IMR-90 (cell line): ENCODE measurements around the gene TMEM9. TPM values are rescaled to one million over a fixed set of nuclear protein-coding genes. Genes with fewer than 3 reads are reported as not detected.

Source experiments
- ATAC-seq: fragments of 200-7000 bp; cut with Tn5 transposase; 2 replicates; pipeline ENCODE4 v1.9.1; 2020; ENCODE audit warnings: low read depth, mild to moderate bottlenecking, moderate library complexity
- BruUV-seq: library from RNA; stranded (reverse); fragments of 400-500 nt; replicated peaks from 2 replicates; lab custom pipeline; 2021; lab: Mats Ljungman, UMichigan
- CTCF ChIA-PET: fragments of 300-600 bp; formaldehyde crosslinking; extraction: SDS; loops from one replicate; lab custom pipeline; 2021; ENCODE audit warnings: antibody characterized with exemption; lab: Yijun Ruan, JAX
- POLR2A ChIA-PET: fragments of 300-600 bp; sonication (Branson Sonifier 250); formaldehyde crosslinking; loops from one replicate; lab custom pipeline; 2022; ENCODE audit warnings: antibody characterized with exemption; ENCODE audit not compliant: unreplicated experiment; lab: Charles Lee
- DNase-seq: peaks from one replicate; pipeline ENCODE4 v3.0.0; 2013
- H2AFZ ChIP-seq: replicated peaks from 2 replicates; pipeline ENCODE3; 2013; ENCODE audit warnings: low read length, mild to moderate bottlenecking; ENCODE audit not compliant: poor library complexity
- H2AK5ac ChIP-seq: 2 replicates; pipeline ENCODE4 v1.6.1; 2013; ENCODE audit warnings: low read depth, low read length, inconsistent platforms
- H2AK9ac ChIP-seq: replicated peaks from 2 replicates; pipeline ENCODE3; 2013; ENCODE audit warnings: mild to moderate bottlenecking, low read depth, low read length, moderate library complexity; ENCODE audit not compliant: poor library complexity
- H2BK120ac ChIP-seq: 2 replicates; pipeline ENCODE4 v1.6.1; 2013; ENCODE audit warnings: low read depth, low read length, inconsistent platforms
- H2BK15ac ChIP-seq: 3 replicates; pipeline ENCODE4 v1.6.1; 2013; ENCODE audit warnings: low read depth, low read length, inconsistent platforms
- H2BK20ac ChIP-seq: 2 replicates; pipeline ENCODE4 v1.6.1; 2013; ENCODE audit warnings: low read depth, mild to moderate bottlenecking, inconsistent platforms, low read length, moderate library complexity
- H2BK5ac ChIP-seq: 2 replicates; pipeline ENCODE4 v1.6.1; 2013; ENCODE audit warnings: mild to moderate bottlenecking, low read depth, low read length, inconsistent platforms; ENCODE audit not compliant: poor library complexity, severe bottlenecking
- H3K14ac ChIP-seq: replicated peaks from 2 replicates; pipeline ENCODE4 v1.6.1; 2013; ENCODE audit warnings: low read depth, low read length, inconsistent platforms
- H3K18ac ChIP-seq: 2 replicates; pipeline ENCODE4 v1.6.1; 2013; ENCODE audit warnings: low read depth, low read length, control low read depth
- H3K23ac ChIP-seq: 2 replicates; pipeline ENCODE4 v1.6.1; 2013; ENCODE audit warnings: low read depth, low read length, inconsistent platforms
- H3K27ac ChIP-seq: 2 replicates; pipeline ENCODE4 v1.5.1; 2013; ENCODE audit warnings: mild to moderate bottlenecking, control low read depth, low read length; ENCODE audit not compliant: insufficient read depth
- H3K27me3 ChIP-seq: 2 replicates; pipeline ENCODE4 v1.6.1; 2013; ENCODE audit warnings: low read length; ENCODE audit not compliant: control insufficient read depth, insufficient read depth
- H3K36me3 ChIP-seq: 2 replicates; pipeline ENCODE4 v1.6.1; 2013; ENCODE audit warnings: low read length, mixed read lengths; ENCODE audit not compliant: control insufficient read depth, insufficient read depth
- H3K4ac ChIP-seq: 2 replicates; pipeline ENCODE4 v1.6.1; 2013; ENCODE audit warnings: low read depth, low read length, inconsistent platforms
- H3K4me1 ChIP-seq: 2 replicates; pipeline ENCODE4 v1.6.1; 2013; ENCODE audit warnings: low read length, mixed read lengths; ENCODE audit not compliant: control insufficient read depth, insufficient read depth
- H3K4me2 ChIP-seq: 2 replicates; pipeline ENCODE4 v1.6.1; 2013; ENCODE audit warnings: low read depth, mild to moderate bottlenecking, control low read depth, low read length, moderate library complexity
- H3K4me3 ChIP-seq: 2 replicates; pipeline ENCODE4 v1.5.1; 2013; ENCODE audit warnings: low read depth, mild to moderate bottlenecking, control low read depth, low read length, moderate library complexity; ENCODE audit not compliant: insufficient read depth
- H3K56ac ChIP-seq: 2 replicates; pipeline ENCODE4 v1.6.1; 2013; ENCODE audit warnings: low read length, inconsistent platforms; ENCODE audit not compliant: insufficient read depth; ENCODE audit errors: extremely low read depth
- H3K79me1 ChIP-seq, 2 experiments: 2 replicates each; pipeline ENCODE4 v1.6.1; 2013; ENCODE audit warnings: low read length in 2 of 2, inconsistent platforms in 1 of 2, low read depth in 1 of 2
- H3K9ac ChIP-seq: 2 replicates; pipeline ENCODE4 v1.6.1; 2013; ENCODE audit warnings: low read depth, low read length, control low read depth
- H3K9me1 ChIP-seq: 2 replicates; pipeline ENCODE4 v1.6.1; 2013; ENCODE audit warnings: low read length, inconsistent platforms; ENCODE audit not compliant: insufficient read depth
- H3K9me3 ChIP-seq: 2 replicates; pipeline ENCODE4 v1.6.1; 2013; ENCODE audit warnings: low read length; ENCODE audit not compliant: control insufficient read depth, insufficient read depth
- H4K20me1 ChIP-seq: 2 replicates; pipeline ENCODE4 v1.6.1; 2013; ENCODE audit warnings: low read length, inconsistent platforms; ENCODE audit not compliant: insufficient read depth
- H4K5ac ChIP-seq: 2 replicates; pipeline ENCODE4 v1.6.1; 2013; ENCODE audit warnings: mild to moderate bottlenecking, low read depth, low read length, control low read depth
- H4K8ac ChIP-seq, 2 experiments: 2 replicates each; pipeline ENCODE4 v1.6.1; 2013; ENCODE audit warnings: low read depth in 2 of 2, low read length in 2 of 2, control low read depth in 1 of 2, inconsistent platforms in 1 of 2
- H4K91ac ChIP-seq: 2 replicates; pipeline ENCODE4 v1.6.1; 2013; ENCODE audit warnings: low read depth, low read length, inconsistent platforms; ENCODE audit not compliant: insufficient read depth
- CEBPB ChIP-seq: IDR thresholded peaks from 2 replicates; pipeline ENCODE4 v1.6.1; 2012; ENCODE audit warnings: low read depth, low read length, improper control_type of control experiment
- POLR2A ChIP-seq: IDR thresholded peaks from 2 replicates; pipeline ENCODE4 v1.6.1; 2012; ENCODE audit warnings: mild to moderate bottlenecking, low read depth, low read length
- SMC3 ChIP-seq: fragments of 150-350 bp; IDR thresholded peaks from 2 replicates; pipeline ENCODE4 v1.6.1; 2016; ENCODE audit warnings: low read depth, mild to moderate bottlenecking, antibody characterized with exemption, low read length, moderate library complexity
- WGBS, 2 experiments: methylation state at CpG; one replicate each; pipeline versions ENCODE4 v1.1.5 to v1.1.7; 2013; ENCODE audit warnings: missing lambda C conversion rate in 2 of 2; ENCODE audit not compliant: insufficient read length in 1 of 2; ENCODE audit errors: extremely low coverage in 2 of 2; 5-methylcytosine and 5-hydroxymethylcytosine counted together
- dilution Hi-C: fragments of 300-500 bp; cut with HindIII; formaldehyde crosslinking; loops from one replicate; pipeline ENCODE4 v1.14.3; 2018; ENCODE audit warnings: low sequenced_read_pairs; ENCODE audit not compliant: unreplicated experiment
- in situ Hi-C: fragments of 300-500 bp; cut with MboI; formaldehyde crosslinking; loops from 3 replicates; pipeline ENCODE4 v1.14.3; 2019; ENCODE audit warnings: low sequenced_read_pairs, inconsistent platforms, mixed read lengths
- intact Hi-C: fragments of 100-400 bp; cut with micrococcal nuclease; formaldehyde crosslinking; loops from 2 replicates; pipeline ENCODE4 v1.10.0; 2022
- polyA plus RNA-seq, 3 experiments: library from polyadenylated mRNA; depleted of rRNA; stranded (reverse); fragments of >200 nt; gene quantifications; 2 replicates each; pipeline ENCODE4 v1.2.3, GENCODE V29; 2012; ENCODE audit warnings: low replicate concordance in 1 of 3
- total RNA-seq: library from RNA; depleted of rRNA; stranded (reverse); fragments of >200 nt; gene quantifications from 2 replicates; pipeline ENCODE4 v1.2.3, GENCODE V29; 2012

Gene TMEM9
- total and polyA plus RNA-seq, 2 of the 4 experiments (the other 2 are of a cell fraction), result 76.7 to 107 TPM

DNA sequence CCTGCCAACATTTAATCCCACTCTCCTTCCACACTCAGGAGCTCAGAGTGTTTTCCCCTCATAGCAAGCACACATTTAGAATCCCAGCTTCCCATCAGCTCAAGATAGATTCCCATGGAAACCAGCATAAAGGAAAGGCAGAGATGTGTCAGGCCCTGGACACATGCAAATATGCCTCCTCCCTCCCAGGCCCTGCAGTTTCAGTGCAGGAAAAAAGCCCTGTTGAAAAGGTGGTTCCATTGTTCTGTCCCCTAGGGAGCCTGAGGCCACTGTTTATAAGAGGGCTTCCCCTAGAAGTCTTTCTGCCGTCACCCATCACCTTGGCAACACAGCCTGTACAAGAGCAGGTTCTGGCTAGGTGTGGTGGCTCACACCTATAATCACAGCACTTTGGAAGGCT, 45.7 kb downstream of the TMEM9 start:
- CTCF ChIA-PET, result no interaction called here
- in situ Hi-C loops, result no loop called here

More for the DNA sequence above, 45.7 kb downstream of the TMEM9 start:
- peaks cover 66% of the 10 kb centered on the region for H3K27me3 ChIP-seq
- ATAC-seq (no peak), DNase-seq (no peak)
- H4K91ac ChIP-seq, result no peak overlapping the region
- H2AFZ ChIP-seq, result no peak overlapping the region
- dilution Hi-C loops, result no loop called here
- no CpG with 5 or more reads among the region's 1 CpG for WGBS, 2 experiments
- POLR2A ChIA-PET, result no interaction called here
- H3K4ac ChIP-seq, result no peak overlapping the region
- H2AK9ac ChIP-seq, result no peak overlapping the region
- no peak overlapping the region for H4K8ac ChIP-seq
- H3K9me3 ChIP-seq, result no peaks in the 10 kb centered on the region
- H3K36me3 ChIP-seq, result no peaks in the 10 kb centered on the region
- intact Hi-C loops, result no loop called here
- no peak overlapping the region for H2BK20ac ChIP-seq
- no peak overlapping the region for H2BK5ac ChIP-seq
- TF ChIP-seq POLR2A, result no peak
- no peak for TF ChIP-seq CEBPB
- no peak for TF ChIP-seq SMC3
- H3K4me3 ChIP-seq, result no peak overlapping the region
- H3K79me1 ChIP-seq, result no peaks in the 10 kb centered on the region
- no peaks in the 10 kb centered on the region for H3K9me1 ChIP-seq
- no peak overlapping the region for H3K9ac ChIP-seq
- no peak overlapping the region for H2AK5ac ChIP-seq
- no peaks in the 10 kb centered on the region for H3K4me1 ChIP-seq
- H2BK120ac ChIP-seq, result no peak overlapping the region
- H3K4me2 ChIP-seq, result no peak overlapping the region
- H3K56ac ChIP-seq, result no peak overlapping the region
- H2BK15ac ChIP-seq, result no peak overlapping the region
- no peak overlapping the region for H4K5ac ChIP-seq
- H3K27ac ChIP-seq, result no peak overlapping the region
- H3K18ac ChIP-seq, result no peak overlapping the region
- no TSS peak for BruUV-seq
- no peak overlapping the region for H3K14ac ChIP-seq
- no peaks in the 10 kb centered on the region for H4K20me1 ChIP-seq
- H3K23ac ChIP-seq, result no peak overlapping the region
